ENCODE results near the gene SERPINA12. TPM values are rescaled to one million over a fixed set of nuclear protein-coding genes. Genes with fewer than 3 reads are reported as not detected.
"Not testable (repeated sequence)": the region's sequence is repeated elsewhere in the genome, so short reads cannot be mapped to it uniquely, and the experiment has no call there.

SERPINA12 gene
- total RNA-seq, 1 experiment from 2014 or later: not detected

GRCh38 chr14:94510481-94510880 is 1.2 kb upstream of the SERPINA12 start:
- not testable (repeated sequence) for H3K79me2 ChIP-seq (ENCODE audit: low read length); H3K9ac ChIP-seq (ENCODE audit: low read length); H3K27ac ChIP-seq (ENCODE audit: low read length); H3K4me1 ChIP-seq (ENCODE audit: low read length); H3K9me2 ChIP-seq (replicated peaks; ENCODE audit: insufficient read depth, low read length); H3K4me3 ChIP-seq (ENCODE audit: low read length); H4K20me1 ChIP-seq (ENCODE audit: insufficient read depth, low read depth, low read length); H3K27me3 ChIP-seq (ENCODE audit: low read length); H3K36me3 ChIP-seq (ENCODE audit: insufficient read depth, low read length); H3K4me2 ChIP-seq (ENCODE audit: low read depth, low read length, poor library complexity, severe bottlenecking); H2AFZ ChIP-seq (ENCODE audit: low read length); DNase-seq; H3K9me3 ChIP-seq (ENCODE audit: low read length)

GRCh38 chr14:94505641-94506040 is 3.6 kb downstream of the SERPINA12 start:
- Histone ChIP-seq H3K27me3 (ENCODE audit: low read length) (no peaks in the 10 kb centered on the region), H3K27ac (ENCODE audit: low read length) (no peak overlapping the region), H3K9ac (ENCODE audit: low read length) (no peak overlapping the region), H3K9me3 (ENCODE audit: low read length) (no peaks in the 10 kb centered on the region), H3K4me2 (ENCODE audit: low read depth, low read length, poor library complexity, severe bottlenecking) (no peak overlapping the region), H3K9me2 (replicated peaks; ENCODE audit: insufficient read depth, low read length) (no peaks in the 10 kb centered on the region), H4K20me1 (ENCODE audit: insufficient read depth, low read depth, low read length) (no peaks in the 10 kb centered on the region), H2AFZ (ENCODE audit: low read length) (no peak overlapping the region), H3K4me3 (ENCODE audit: low read length) (no peak overlapping the region), H3K4me1 (ENCODE audit: low read length) (no peaks in the 10 kb centered on the region), H3K79me2 (ENCODE audit: low read length) (no peaks in the 10 kb centered on the region), H3K36me3 (ENCODE audit: insufficient read depth, low read length) (no peaks in the 10 kb centered on the region)
- no peak for DNase-seq

GRCh38 chr14:94505206-94505605 is 4.1 kb downstream of the SERPINA12 start:
- no peak overlapping the region for H3K9ac ChIP-seq (ENCODE audit: low read length)
- no peaks in the 10 kb centered on the region for H4K20me1 ChIP-seq (ENCODE audit: insufficient read depth, low read depth, low read length)
- no peak overlapping the region for H3K4me2 ChIP-seq (ENCODE audit: low read depth, low read length, poor library complexity, severe bottlenecking)
- no peaks in the 10 kb centered on the region for H3K36me3 ChIP-seq (ENCODE audit: insufficient read depth, low read length)
- no peak for DNase-seq
- H2AFZ ChIP-seq (ENCODE audit: low read length): no peak overlapping the region
- no peaks in the 10 kb centered on the region for H3K79me2 ChIP-seq (ENCODE audit: low read length)
- H3K9me3 ChIP-seq (ENCODE audit: low read length): no peaks in the 10 kb centered on the region
- no peak overlapping the region for H3K27ac ChIP-seq (ENCODE audit: low read length)
- H3K9me2 ChIP-seq (replicated peaks; ENCODE audit: insufficient read depth, low read length): no peaks in the 10 kb centered on the region
- no peaks in the 10 kb centered on the region for H3K27me3 ChIP-seq (ENCODE audit: low read length)
- H3K4me3 ChIP-seq (ENCODE audit: low read length): no peak overlapping the region
- H3K4me1 ChIP-seq (ENCODE audit: low read length): no peaks in the 10 kb centered on the region

GRCh38 chr14:94501588-94502516 is 7.4 kb downstream of the SERPINA12 start:
- Histone ChIP-seq H4K20me1 (ENCODE audit: insufficient read depth, low read depth, low read length) (no peaks in the 10 kb centered on the region), H3K27me3 (ENCODE audit: low read length) (no peaks in the 10 kb centered on the region), H3K9ac (ENCODE audit: low read length) (no peak overlapping the region), H3K4me3 (ENCODE audit: low read length) (no peak overlapping the region), H3K4me2 (ENCODE audit: low read depth, low read length, poor library complexity, severe bottlenecking) (no peak overlapping the region), H3K79me2 (ENCODE audit: low read length) (no peaks in the 10 kb centered on the region), H3K9me3 (ENCODE audit: low read length) (no peaks in the 10 kb centered on the region), H2AFZ (ENCODE audit: low read length) (no peak overlapping the region), H3K4me1 (ENCODE audit: low read length) (no peaks in the 10 kb centered on the region), H3K27ac (ENCODE audit: low read length) (no peak overlapping the region), H3K9me2 (replicated peaks; ENCODE audit: insufficient read depth, low read length) (no peaks in the 10 kb centered on the region), H3K36me3 (ENCODE audit: insufficient read depth, low read length) (no peaks in the 10 kb centered on the region)
- no peak for DNase-seq

- Histone ChIP-seq H3K4me2 (ENCODE audit: low read depth, low read length, poor library complexity, severe bottlenecking) (no peak overlapping the region), H3K4me1 (ENCODE audit: low read length) (no peaks in the 10 kb centered on the region), H3K36me3 (ENCODE audit: insufficient read depth, low read length) (no peaks in the 10 kb centered on the region), H3K9me2 (replicated peaks; ENCODE audit: insufficient read depth, low read length) (no peaks in the 10 kb centered on the region), H3K27ac (ENCODE audit: low read length) (no peak overlapping the region), H2AFZ (ENCODE audit: low read length) (no peak overlapping the region), H4K20me1 (ENCODE audit: insufficient read depth, low read depth, low read length) (no peaks in the 10 kb centered on the region), H3K9me3 (ENCODE audit: low read length) (no peaks in the 10 kb centered on the region), H3K9ac (ENCODE audit: low read length) (no peak overlapping the region), H3K4me3 (ENCODE audit: low read length) (no peak overlapping the region), H3K79me2 (ENCODE audit: low read length) (no peaks in the 10 kb centered on the region), H3K27me3 (ENCODE audit: low read length) (no peaks in the 10 kb centered on the region)
- DNase-seq: no peak
These were observed 9.0 kb downstream of the SERPINA12 start for GRCh38 chr14:94500264-94500663.

- H3K9me2 ChIP-seq (replicated peaks; ENCODE audit: insufficient read depth, low read length): no peaks in the 10 kb centered on the region
- no peaks in the 10 kb centered on the region for H3K36me3 ChIP-seq (ENCODE audit: insufficient read depth, low read length)
- H3K27ac ChIP-seq (ENCODE audit: low read length): no peak overlapping the region
- H3K9me3 ChIP-seq (ENCODE audit: low read length): no peaks in the 10 kb centered on the region
- no peak overlapping the region for H3K4me2 ChIP-seq (ENCODE audit: low read depth, low read length, poor library complexity, severe bottlenecking)
- DNase-seq: no peak
- no peaks in the 10 kb centered on the region for H3K4me1 ChIP-seq (ENCODE audit: low read length)
- no peak overlapping the region for H3K4me3 ChIP-seq (ENCODE audit: low read length)
- H3K79me2 ChIP-seq (ENCODE audit: low read length): no peaks in the 10 kb centered on the region
- no peak overlapping the region for H2AFZ ChIP-seq (ENCODE audit: low read length)
- H3K9ac ChIP-seq (ENCODE audit: low read length): no peak overlapping the region
- no peaks in the 10 kb centered on the region for H3K27me3 ChIP-seq (ENCODE audit: low read length)
- no peaks in the 10 kb centered on the region for H4K20me1 ChIP-seq (ENCODE audit: insufficient read depth, low read depth, low read length)
These were observed 9.6 kb downstream of the SERPINA12 start for GRCh38 chr14:94499673-94500072.

GRCh38 chr14:94498215-94498614 is 11.1 kb downstream of the SERPINA12 start:
- Histone ChIP-seq H3K36me3 (ENCODE audit: insufficient read depth, low read length) (no peaks in the 10 kb centered on the region), H3K27me3 (ENCODE audit: low read length) (no peaks in the 10 kb centered on the region), H3K4me1 (ENCODE audit: low read length) (peaks cover 11% of the 10 kb centered on the region), H3K4me2 (ENCODE audit: low read depth, low read length, poor library complexity, severe bottlenecking) (no peak overlapping the region), H3K79me2 (ENCODE audit: low read length) (no peaks in the 10 kb centered on the region), H3K27ac (ENCODE audit: low read length) (no peak overlapping the region), H3K9me3 (ENCODE audit: low read length) (no peaks in the 10 kb centered on the region), H4K20me1 (ENCODE audit: insufficient read depth, low read depth, low read length) (no peaks in the 10 kb centered on the region), H2AFZ (ENCODE audit: low read length) (no peak overlapping the region), H3K9me2 (replicated peaks; ENCODE audit: insufficient read depth, low read length) (no peaks in the 10 kb centered on the region), H3K9ac (ENCODE audit: low read length) (no peak overlapping the region), H3K4me3 (ENCODE audit: low read length) (no peak overlapping the region)
- DNase-seq: no peak

GRCh38 chr14:94494085-94494484 is 15.2 kb downstream of the SERPINA12 start:
- H4K20me1 ChIP-seq (ENCODE audit: insufficient read depth, low read depth, low read length): no peaks in the 10 kb centered on the region
- no peaks in the 10 kb centered on the region for H3K9me3 ChIP-seq (ENCODE audit: low read length)
- DNase-seq: no peak
- 0 out of 2 replicates have a peak, but pooled peaks cover 3% of the 10 kb centered on the region for H3K27me3 ChIP-seq (ENCODE audit: low read length)
- no peak overlapping the region for H2AFZ ChIP-seq (ENCODE audit: low read length)
- no peak overlapping the region for H3K4me2 ChIP-seq (ENCODE audit: low read depth, low read length, poor library complexity, severe bottlenecking)
- peaks cover 44% of the 10 kb centered on the region for H3K4me1 ChIP-seq (ENCODE audit: low read length)
- no peak overlapping the region for H3K4me3 ChIP-seq (ENCODE audit: low read length)
- H3K27ac ChIP-seq (ENCODE audit: low read length): no peak overlapping the region
- no peaks in the 10 kb centered on the region for H3K79me2 ChIP-seq (ENCODE audit: low read length)
- no peaks in the 10 kb centered on the region for H3K36me3 ChIP-seq (ENCODE audit: insufficient read depth, low read length)
- no peak overlapping the region for H3K9ac ChIP-seq (ENCODE audit: low read length)
- H3K9me2 ChIP-seq (replicated peaks; ENCODE audit: insufficient read depth, low read length): no peaks in the 10 kb centered on the region

Data from Karpas-422 (cell line).